IPS-NIHi7 (cell line): ENCODE results near the gene SELENOF.
"Not testable (repeated sequence)": the region's sequence is repeated elsewhere in the genome, so short reads cannot be mapped to it uniquely, and the experiment has no call there.

Source experiments
- DNase-seq: peaks from one replicate; pipeline ENCODE4 v3.0.0; 2012; ENCODE audit warnings: mixed read lengths; ENCODE audit errors: extremely low spot score

SELENOF gene

GRCh38 chr1:86814118-86814517, 99.8 kb downstream of the SELENOF start:
- DNase-seq = not testable (repeated sequence)
